Endothelial cell of umbilical vein (primary cell): ENCODE measurements around the gene SPATS2L.

ENCODE experiments used
- EZH2 ChIP-seq: IDR thresholded peaks from 2 replicates; pipeline ENCODE4 v1.6.1; 2012; ENCODE audit warnings: borderline replicate concordance, low read depth, mild to moderate bottlenecking, moderate library complexity, low read length, inconsistent platforms; ENCODE audit not compliant: severe bottlenecking
- FOS ChIP-seq: IDR thresholded peaks from 2 replicates; pipeline ENCODE4 v1.6.1; 2011; ENCODE audit warnings: mild to moderate bottlenecking, low read length, moderate library complexity, borderline replicate concordance; ENCODE audit not compliant: insufficient read depth
- GATA2 ChIP-seq: IDR thresholded peaks from 2 replicates; pipeline ENCODE4 v1.7.0; 2011; ENCODE audit warnings: low read depth, mild to moderate bottlenecking, moderate library complexity, mixed read lengths, low read length; ENCODE audit not compliant: insufficient read length, insufficient read depth
- MAX ChIP-seq: IDR thresholded peaks from 2 replicates; pipeline ENCODE4 v1.6.1; 2011; ENCODE audit not compliant: insufficient read depth, insufficient read length
- MYC ChIP-seq: IDR thresholded peaks from one replicate; pipeline ENCODE4 v1.6.1; 2011; ENCODE audit warnings: mild to moderate bottlenecking, low read depth, low read length
- POLR2A ChIP-seq: IDR thresholded peaks from 2 replicates; pipeline ENCODE4 v1.6.1; 2012; ENCODE audit warnings: low read depth, mild to moderate bottlenecking, control low read depth, low read length
- POLR2AphosphoS5 ChIP-seq: IDR thresholded peaks from 2 replicates; pipeline ENCODE4 v1.6.1; 2012; ENCODE audit warnings: low read depth, mild to moderate bottlenecking, control low read depth, low read length, moderate library complexity; ENCODE audit not compliant: insufficient read depth
- TF ChIP-seq, protein P1 (sequence below), 2 donors: IDR thresholded peaks; 1 replicate in 1 of 2; 2 replicates in 1 of 2; pipeline ENCODE4 v1.5.1; 2011; ENCODE audit warnings: low read length in 2 of 2, mild to moderate bottlenecking in 2 of 2, moderate library complexity in 2 of 2, control low read depth in 1 of 2, inconsistent platforms in 1 of 2, low read depth in 1 of 2; ENCODE audit not compliant: insufficient read depth in 1 of 2; ENCODE audit errors: extremely low read depth in 1 of 2

GRCh38 chr2:200470230-200470629, 163.7 kb downstream of the SPATS2L start:
- TF ChIP-seq, protein P1, sequence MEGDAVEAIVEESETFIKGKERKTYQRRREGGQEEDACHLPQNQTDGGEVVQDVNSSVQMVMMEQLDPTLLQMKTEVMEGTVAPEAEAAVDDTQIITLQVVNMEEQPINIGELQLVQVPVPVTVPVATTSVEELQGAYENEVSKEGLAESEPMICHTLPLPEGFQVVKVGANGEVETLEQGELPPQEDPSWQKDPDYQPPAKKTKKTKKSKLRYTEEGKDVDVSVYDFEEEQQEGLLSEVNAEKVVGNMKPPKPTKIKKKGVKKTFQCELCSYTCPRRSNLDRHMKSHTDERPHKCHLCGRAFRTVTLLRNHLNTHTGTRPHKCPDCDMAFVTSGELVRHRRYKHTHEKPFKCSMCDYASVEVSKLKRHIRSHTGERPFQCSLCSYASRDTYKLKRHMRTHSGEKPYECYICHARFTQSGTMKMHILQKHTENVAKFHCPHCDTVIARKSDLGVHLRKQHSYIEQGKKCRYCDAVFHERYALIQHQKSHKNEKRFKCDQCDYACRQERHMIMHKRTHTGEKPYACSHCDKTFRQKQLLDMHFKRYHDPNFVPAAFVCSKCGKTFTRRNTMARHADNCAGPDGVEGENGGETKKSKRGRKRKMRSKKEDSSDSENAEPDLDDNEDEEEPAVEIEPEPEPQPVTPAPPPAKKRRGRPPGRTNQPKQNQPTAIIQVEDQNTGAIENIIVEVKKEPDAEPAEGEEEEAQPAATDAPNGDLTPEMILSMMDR (IDR thresholded peaks at IDR 0.05; ENCODE audit: extremely low read depth in 1 of 2, insufficient read depth in 1 of 2, low read depth in 1 of 2, low read length in 2 of 2): no peak
- TF ChIP-seq POLR2A: no peak
- TF ChIP-seq POLR2AphosphoS5: no peak
- TF ChIP-seq MAX: no peak
- TF ChIP-seq GATA2: no peak
- no peak for TF ChIP-seq EZH2
- TF ChIP-seq MYC: no peak
- TF ChIP-seq FOS: no peak
